Right atrium auricular region (tissue), 2 donors: ENCODE results near the gene PTGES2. TPM values are rescaled to one million over a fixed set of nuclear protein-coding genes. Genes with fewer than 3 reads are reported as not detected.
A peak's percentile ranks its signal among the peaks of the same experiment; 100 is the strongest.
"Not testable (repeated sequence)": the region's sequence is repeated elsewhere in the genome, so short reads cannot be mapped to it uniquely, and the experiment has no call there.

ENCODE experiments used
- DNase-seq: peaks from one replicate; pipeline ENCODE4 v3.0.0-alpha.2; 2019; ENCODE audit warnings: low spot score
- H3K27ac ChIP-seq, 2 donors: fragments of 200-600 bp; sonication (generic); 1 replicate in 1 of 2; 2 replicates in 1 of 2; pipeline ENCODE4 v1.5.1; 2016 to 2019
- H3K27me3 ChIP-seq, 2 donors: fragments of 200-600 bp; sonication (generic); one replicate each; pipeline versions ENCODE4 v1.5.1 to v1.6.0; 2017 to 2019
- H3K36me3 ChIP-seq: fragments of 200-600 bp; sonication (generic); one replicate; pipeline ENCODE4 v1.5.1; 2016
- H3K4me1 ChIP-seq, 2 donors: fragments of 200-600 bp; sonication (generic); one replicate each; pipeline versions ENCODE4 v1.5.1 to v1.6.0; 2017 to 2019
- H3K4me3 ChIP-seq, 2 donors: fragments of 200-600 bp; sonication (generic); 1 replicate in 1 of 2; 2 replicates in 1 of 2; pipeline ENCODE4 v1.5.1; 2017 to 2019; ENCODE audit warnings: mild to moderate bottlenecking in 1 of 2, moderate library complexity in 1 of 2
- H3K9me3 ChIP-seq, 2 donors: fragments of 200-600 bp; sonication (generic); one replicate each; pipeline ENCODE4 v1.5.1; 2019
- total RNA-seq, 2 donors: library from RNA; depleted of rRNA; stranded (reverse); fragments of >200 nt; gene quantifications; one replicate each; pipeline ENCODE4 v1.1.0, GENCODE V29; 2016
- TF ChIP-seq, protein P1 (sequence below), 2 donors: fragments of 200-600 bp; sonication (generic); IDR thresholded peaks; one replicate each; pipeline ENCODE4 v1.5.1; 2019; ENCODE audit warnings: antibody characterized with exemption in 2 of 2

Gene PTGES2
- total RNA-seq, 2 donors from 2014 or later, result 114 to 118 TPM

GRCh38 chr9:128115187-128116103 lies 12.1 kb downstream of the PTGES2 start:
- Histone ChIP-seq H3K27me3 (no peaks in the 10 kb centered on the region), H3K9me3 (no peaks in the 10 kb centered on the region), H3K4me1 (peaks cover 0 to 5% of the 10 kb centered on the region in 2 donors), H3K27ac (no peak overlapping the region), H3K4me3 (no peak overlapping the region), H3K36me3 (peaks cover 19% of the 10 kb centered on the region)
- TF ChIP-seq, protein P1, sequence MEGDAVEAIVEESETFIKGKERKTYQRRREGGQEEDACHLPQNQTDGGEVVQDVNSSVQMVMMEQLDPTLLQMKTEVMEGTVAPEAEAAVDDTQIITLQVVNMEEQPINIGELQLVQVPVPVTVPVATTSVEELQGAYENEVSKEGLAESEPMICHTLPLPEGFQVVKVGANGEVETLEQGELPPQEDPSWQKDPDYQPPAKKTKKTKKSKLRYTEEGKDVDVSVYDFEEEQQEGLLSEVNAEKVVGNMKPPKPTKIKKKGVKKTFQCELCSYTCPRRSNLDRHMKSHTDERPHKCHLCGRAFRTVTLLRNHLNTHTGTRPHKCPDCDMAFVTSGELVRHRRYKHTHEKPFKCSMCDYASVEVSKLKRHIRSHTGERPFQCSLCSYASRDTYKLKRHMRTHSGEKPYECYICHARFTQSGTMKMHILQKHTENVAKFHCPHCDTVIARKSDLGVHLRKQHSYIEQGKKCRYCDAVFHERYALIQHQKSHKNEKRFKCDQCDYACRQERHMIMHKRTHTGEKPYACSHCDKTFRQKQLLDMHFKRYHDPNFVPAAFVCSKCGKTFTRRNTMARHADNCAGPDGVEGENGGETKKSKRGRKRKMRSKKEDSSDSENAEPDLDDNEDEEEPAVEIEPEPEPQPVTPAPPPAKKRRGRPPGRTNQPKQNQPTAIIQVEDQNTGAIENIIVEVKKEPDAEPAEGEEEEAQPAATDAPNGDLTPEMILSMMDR (IDR thresholded peaks at IDR 0.05), result no peak
- no peak for DNase-seq

DNA sequence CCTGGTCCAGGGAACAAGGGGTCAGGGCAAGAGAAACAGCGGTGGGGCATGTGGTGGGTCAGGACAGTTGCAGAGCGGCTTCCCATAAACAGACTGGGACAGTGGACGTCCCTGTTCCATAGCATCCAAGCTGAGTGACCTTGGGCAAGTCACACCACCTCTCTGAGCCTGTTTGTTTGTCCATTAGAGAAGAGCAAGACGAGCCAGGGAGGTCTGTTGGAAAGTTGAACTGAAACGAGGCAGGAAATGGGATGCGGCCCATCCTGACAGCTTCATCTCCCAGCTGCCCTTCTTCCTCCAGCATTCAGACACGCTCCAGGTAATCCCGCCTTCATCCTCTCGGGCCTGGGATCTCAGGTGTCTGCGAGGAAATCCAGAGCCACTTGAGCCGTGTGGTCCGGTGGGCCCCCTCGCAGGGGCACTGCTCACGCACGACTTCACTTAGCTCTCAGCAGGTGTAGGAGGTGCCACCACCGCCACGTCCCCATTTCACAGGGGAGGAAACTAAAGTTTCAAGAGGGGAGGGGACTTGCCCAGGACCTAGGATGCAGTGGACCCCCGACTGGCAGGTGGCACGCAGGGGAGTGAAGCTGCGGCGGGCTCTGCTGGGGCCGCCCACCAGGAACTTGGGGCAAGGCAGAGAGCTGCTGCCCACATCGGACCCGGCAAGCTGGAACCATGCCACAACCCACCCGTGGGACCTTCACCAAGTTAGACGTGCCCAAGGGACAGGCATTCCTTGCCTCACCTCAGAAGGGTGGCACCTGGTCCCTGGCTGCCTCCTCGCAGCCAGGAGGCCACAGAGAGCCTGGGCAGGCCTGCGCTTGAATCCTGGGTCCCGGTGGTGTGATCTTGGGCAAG lies 13.0 kb downstream of the PTGES2 start:
- H3K27ac ChIP-seq, result no peak overlapping the region
- no peak overlapping the region for H3K4me3 ChIP-seq
- peaks cover 0 to 5% of the 10 kb centered on the region in 2 donors for H3K4me1 ChIP-seq
- H3K27me3 ChIP-seq, result no peaks in the 10 kb centered on the region
- TF ChIP-seq, protein P1 (IDR thresholded peaks at IDR 0.05), result no peak
- peaks cover 16% of the 10 kb centered on the region for H3K36me3 ChIP-seq
- no peaks in the 10 kb centered on the region for H3K9me3 ChIP-seq
- DNase-seq, result no peak

- DNase-seq, result no peak
- Histone ChIP-seq H3K36me3 (peaks cover 19% of the 10 kb centered on the region), H3K4me3 (no peak overlapping the region), H3K27ac (no peak overlapping the region), H3K4me1 (peaks cover 0 to 5% of the 10 kb centered on the region in 2 donors), H3K9me3 (no peaks in the 10 kb centered on the region), H3K27me3 (no peaks in the 10 kb centered on the region)
- TF ChIP-seq, protein P1 (IDR thresholded peaks at IDR 0.05), result no peak
Observed at GRCh38 chr9:128113526-128114325, 13.8 kb downstream of the PTGES2 start.

- not testable (repeated sequence) for H3K4me3 ChIP-seq, H3K27ac ChIP-seq, DNase-seq, H3K9me3 ChIP-seq, H3K27me3 ChIP-seq
- H3K36me3 ChIP-seq, result peaks cover 39% of the 10 kb centered on the region
- H3K4me1 ChIP-seq, result peaks cover 0 to 14% of the 10 kb centered on the region in 2 donors
Observed at GRCh38 chr9:128111726-128112125, 15.8 kb downstream of the PTGES2 start.

- no peak for DNase-seq
- Histone ChIP-seq H3K27me3 (no peaks in the 10 kb centered on the region), H3K9me3 (no peaks in the 10 kb centered on the region), H3K27ac (peak overlapping the region; percentile 63 to 64), H3K4me3 (no peak overlapping the region), H3K36me3 (peaks cover 50% of the 10 kb centered on the region), H3K4me1 (peaks cover 0 to 18% of the 10 kb centered on the region in 2 donors)
- TF ChIP-seq, protein P1 (IDR thresholded peaks at IDR 0.05), result no peak
Observed at GRCh38 chr9:128109050-128109709, 18.3 kb downstream of the PTGES2 start.
